Glomerular endothelial cell (primary cell): Measurements from ENCODE around the gene DNAAF1. TPM values are rescaled to one million over a fixed set of nuclear protein-coding genes. Genes with fewer than 3 reads are reported as not detected.
"Not testable (repeated sequence)": the region's sequence is repeated elsewhere in the genome, so short reads cannot be mapped to it uniquely, and the experiment has no call there.

ENCODE experiments used
- DNase-seq: peaks from one replicate; pipeline ENCODE4 v3.0.0-alpha.2; 2011; ENCODE audit warnings: low read depth, low spot score; ENCODE audit errors: extremely low read depth
- total RNA-seq: library from RNA; depleted of rRNA; stranded (reverse); fragments of >200 nt; gene quantifications from 2 replicates; pipeline ENCODE4 v1.2.3, GENCODE V29; 2015

DNAAF1 gene
- total RNA-seq, 1 donor from 2014 or later = not detected

DNA sequence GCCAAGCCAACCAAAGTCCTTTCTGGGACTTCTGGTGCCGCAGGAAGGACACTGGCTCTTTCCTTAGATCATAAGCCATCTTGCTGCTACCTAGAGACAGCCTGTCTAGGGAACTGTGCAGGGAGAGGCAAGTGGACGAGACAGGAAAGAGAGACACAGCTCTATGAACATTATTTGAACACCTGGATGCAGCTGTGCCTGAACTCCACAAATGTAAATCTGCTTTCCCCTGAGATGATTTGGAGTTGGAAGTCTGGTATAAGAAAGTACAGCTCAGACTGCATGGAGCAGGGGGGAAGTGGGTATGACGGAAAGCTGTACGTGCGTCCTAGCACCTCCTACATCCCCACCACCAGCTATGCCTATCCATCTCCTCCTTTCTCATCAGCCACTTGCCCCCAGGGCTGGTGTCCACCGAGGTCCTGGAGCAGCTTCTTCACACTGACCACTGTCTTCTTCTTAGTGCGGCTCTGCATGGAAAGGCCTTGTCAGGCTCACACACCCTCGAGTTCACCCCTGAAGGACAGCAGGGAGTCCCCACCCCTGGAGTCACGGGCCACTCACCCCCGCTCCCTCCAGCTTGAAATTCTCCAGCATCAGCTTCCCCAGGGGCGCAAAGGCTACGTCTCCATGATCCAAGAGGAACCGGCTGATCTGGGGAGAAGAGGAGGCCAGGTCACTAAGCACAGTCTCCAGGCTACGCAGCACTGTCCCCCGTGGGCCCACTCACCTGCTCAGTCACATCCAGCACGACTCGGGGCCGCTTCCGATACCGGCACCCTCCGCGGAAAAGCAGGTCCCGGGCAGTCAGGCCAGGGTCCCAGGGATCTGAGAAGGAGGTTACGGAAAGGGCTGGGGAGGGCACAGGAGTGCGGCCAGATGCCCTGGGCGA lies 37.8 kb downstream of the DNAAF1 start:
- DNase-seq = no peak

DNA sequence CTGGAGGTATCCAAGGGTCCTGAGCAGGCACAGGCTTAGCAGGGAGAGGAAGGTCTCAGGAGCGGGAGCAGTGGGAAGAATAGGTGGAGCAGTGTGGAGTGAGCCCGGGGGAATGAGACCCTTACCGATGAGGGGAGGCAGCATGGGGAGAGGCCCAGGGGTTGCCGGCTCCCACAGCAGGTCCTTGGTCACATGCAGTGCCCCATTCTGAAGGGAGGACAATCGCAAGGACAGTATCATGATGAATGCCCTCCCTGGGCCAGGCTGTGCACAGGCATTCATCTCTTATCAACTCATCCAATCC lies 38.4 kb downstream of the DNAAF1 start:
- DNase-seq = no peak

DNA sequence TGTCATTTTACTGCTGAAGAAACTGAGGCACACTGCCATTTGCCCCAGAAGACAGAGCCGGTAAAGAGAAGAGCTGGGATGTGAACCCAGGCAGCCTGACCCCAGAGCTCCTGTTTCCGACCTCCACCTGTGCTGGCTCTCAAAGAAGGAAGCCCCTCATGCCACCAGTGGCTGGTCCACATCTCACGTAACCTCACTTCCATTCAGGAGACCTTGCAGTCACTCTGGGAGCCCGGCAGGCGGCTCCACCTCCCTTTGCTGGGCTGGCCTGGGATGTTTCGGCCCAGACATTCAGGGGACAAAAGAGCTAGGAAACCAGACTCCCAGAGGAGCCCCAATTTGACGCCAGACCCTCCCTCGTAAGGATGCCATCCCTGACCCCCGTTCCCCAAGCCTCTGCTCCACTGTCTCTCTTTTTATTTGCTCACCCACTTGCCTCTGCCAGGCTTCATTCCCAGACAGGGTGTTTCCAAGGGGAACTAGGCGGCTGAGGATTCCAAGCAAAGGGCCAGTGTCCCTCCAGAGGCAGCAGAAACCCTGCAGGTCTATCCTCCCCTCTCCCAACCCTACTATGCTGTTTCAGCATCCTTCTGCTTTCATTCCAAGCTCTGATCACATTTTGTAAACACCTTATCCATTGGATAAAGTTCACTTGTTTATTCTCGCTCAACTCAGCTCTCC lies 38.9 kb downstream of the DNAAF1 start:
- DNase-seq = no peak

DNA sequence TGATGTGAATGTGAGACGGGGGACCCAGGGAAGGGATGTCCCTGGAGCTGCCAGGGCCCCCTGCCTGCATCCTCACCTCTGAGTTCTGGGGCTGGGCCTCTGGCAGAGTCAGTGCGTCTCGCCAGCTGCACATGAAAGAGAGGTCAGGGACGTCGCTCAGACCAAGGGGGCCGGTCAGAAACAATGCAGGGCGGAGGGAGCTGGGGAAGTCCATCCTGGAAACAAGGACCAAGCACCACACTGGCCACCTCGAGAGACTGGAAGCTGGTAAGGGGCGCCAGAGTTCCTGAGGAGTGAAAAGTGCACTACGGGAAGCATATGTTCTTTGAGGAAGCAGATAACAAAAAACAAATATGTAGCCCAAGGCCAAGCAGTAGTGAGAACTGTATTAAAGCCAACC lies 39.7 kb downstream of the DNAAF1 start:
- peak; percentile 75 for DNase-seq

DNA sequence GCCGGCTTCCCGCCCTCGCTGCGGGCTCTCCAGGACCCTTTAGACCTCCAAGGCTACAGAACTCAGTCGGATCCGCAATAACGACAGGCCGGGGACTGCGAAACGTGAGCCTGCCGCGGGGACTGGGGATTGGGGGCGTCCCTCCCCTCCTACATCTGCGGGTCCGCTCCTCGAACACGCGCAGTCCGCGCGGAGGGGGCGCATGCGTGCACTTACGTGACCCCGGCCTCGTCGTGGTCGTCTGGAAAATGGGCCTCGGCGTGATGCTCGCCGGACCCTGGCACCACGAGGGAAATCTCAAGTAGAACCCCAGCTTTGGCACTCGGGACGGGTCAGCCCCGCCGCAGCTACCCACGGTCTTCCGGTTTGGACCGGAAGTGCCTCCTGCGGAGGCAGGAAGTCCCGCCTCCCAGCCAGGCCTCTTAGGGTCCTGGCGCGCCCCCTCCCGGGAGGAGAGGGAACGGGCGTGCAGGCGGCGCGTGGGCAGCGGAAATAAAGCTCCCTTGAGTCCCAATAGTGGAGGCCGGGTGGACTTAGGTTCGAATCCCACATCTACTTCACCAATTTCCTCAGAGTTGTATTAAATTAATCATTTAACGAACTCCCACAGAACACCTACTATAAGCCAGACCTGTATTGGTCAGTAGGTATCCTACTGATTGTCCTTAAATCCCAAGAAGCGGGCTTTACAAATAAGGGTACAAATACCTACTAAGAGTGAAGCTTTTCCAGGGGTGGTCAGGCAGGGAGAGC lies 41.8 kb downstream of the DNAAF1 start, which contains the start of gene TAF1C:
TAF1C (minus strand) TSS at position 373 of the 753 bp plus-strand sequence. CDS start 2,069 bp downstream, outside the sequence.
- DNase-seq = no peak

DNA sequence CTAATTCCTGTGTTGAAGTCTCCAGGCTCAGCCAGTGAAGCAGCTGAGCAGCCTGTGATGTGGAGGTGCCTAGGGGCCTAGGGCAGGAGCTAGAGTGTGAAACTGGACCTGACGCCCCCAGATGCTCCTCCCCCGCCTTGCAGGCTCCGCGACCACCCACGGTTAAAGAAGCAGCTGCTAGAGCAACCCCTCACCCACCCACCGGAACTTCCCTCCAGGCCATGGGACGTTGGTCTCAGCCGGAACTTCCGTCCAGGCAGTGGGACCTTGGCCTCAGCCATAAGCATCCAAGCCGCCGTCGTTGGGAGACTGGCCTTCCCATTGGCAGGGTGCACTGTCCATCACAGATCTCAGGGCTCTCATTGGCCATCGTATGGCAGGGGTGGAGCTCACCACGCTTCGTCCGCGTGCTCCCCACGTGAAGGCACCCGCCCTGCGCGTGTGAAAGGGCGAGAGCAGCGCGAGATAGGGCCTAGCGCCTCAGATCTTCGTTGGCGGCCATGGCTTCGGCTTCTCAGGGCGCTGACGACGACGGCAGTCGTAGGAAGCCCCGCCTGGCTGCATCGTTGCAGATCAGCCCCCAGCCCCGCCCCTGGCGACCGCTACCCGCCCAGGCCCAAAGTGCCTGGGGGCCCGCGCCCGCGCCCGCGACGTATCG lies 45.8 kb downstream of the DNAAF1 start, which contains the start of gene ADAD2:
ADAD2 (plus strand) TSS at position 427 of the 658 bp plus-strand sequence; CDS start at position 501, 74 bp downstream.
- no peak for DNase-seq

DNA sequence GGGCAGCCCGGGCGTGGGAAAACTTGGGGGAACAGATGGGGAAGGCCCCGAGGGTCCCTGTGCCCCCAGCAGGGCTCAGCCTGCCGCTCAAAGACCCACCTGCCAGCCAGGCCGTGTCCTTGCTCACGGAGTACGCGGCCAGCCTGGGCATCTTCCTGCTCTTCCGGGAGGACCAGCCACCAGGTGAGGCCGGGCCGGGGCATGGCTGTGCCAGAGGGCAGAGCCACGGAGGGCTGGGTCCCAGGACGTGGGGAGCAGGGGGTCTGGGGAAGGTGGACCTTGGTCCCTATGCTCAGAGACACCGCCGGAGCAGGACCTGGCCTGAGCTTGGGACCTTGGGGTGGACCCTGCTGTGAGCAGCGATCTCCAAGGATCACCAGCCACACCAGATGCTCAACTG lies 46.4 kb downstream of the DNAAF1 start:
- DNase-seq = no peak

DNA sequence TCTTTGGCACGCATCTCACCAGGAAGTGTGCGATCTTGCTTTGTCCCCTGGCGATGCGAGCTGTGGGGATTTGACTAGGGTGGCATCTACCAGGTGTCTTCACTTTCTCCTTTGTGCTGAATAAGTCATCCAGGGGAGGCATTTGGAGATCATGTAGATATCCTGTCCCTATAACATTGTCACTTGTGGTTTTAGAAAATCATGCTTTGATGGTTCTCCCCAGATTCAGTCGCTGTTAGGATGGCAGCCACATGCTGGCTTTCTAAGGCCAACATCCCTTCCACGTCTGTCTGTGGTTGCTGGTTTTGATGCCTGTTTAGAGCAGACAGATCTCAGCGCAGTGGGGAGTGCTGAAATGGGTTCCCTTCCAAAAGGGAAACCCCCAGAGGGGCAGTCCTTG lies 48.4 kb downstream of the DNAAF1 start:
- no peak for DNase-seq

DNA sequence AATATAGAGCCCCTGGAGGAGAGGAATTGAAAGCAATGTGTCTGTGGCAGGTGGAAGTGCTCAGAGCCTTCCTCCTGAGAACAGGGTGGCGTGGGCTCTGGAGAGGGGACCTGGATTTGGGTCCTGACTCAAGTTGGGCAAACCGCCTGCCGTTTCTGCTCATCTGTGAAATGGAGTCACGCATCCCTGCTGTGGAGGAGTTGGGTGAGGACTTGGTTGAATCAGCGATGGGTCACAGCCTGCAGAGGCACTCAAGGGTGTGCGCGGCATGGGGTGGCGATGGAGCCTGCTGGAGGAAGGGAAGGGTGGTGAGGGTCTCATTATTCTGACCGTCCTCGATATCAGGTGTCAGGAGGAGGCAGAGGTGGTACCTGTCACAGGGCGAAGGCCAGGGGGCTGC lies 48.9 kb downstream of the DNAAF1 start:
- DNase-seq = no peak

DNA sequence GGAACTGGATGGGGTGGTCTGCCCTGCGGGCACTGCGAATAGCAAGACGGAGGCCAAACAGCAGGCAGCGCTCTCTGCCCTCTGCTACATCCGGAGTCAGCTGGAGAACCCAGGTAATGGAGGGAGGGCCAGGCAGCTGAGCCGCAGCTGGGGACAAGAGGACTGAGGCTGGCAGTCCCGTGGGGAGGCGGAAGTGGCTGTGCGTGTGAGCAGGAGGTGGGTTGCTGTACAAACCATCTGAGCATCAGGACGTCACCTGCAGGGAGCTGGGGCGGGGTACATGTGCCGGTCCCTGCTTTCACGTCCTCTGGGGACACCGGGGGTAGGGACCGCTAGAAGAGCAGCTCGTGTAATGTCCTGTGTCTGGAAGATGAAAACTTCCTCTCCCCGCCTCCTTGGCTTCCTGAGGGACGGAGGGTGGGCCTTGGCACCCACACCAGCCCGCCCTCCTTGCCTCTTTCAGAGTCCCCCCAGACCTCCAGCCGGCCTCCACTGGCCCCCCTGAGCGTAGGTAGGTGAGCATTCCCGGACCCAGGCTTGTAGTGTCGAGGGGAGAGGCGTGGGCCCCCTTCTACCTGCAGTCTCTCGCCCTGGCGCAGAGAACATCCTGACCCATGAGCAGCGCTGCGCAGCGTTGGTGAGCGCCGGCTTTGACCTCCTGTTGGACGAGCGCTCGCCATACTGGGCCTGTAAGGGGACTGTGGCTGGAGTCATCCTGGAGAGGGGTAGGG lies 49.5 kb downstream of the DNAAF1 start:
- DNase-seq = no peak

DNA sequence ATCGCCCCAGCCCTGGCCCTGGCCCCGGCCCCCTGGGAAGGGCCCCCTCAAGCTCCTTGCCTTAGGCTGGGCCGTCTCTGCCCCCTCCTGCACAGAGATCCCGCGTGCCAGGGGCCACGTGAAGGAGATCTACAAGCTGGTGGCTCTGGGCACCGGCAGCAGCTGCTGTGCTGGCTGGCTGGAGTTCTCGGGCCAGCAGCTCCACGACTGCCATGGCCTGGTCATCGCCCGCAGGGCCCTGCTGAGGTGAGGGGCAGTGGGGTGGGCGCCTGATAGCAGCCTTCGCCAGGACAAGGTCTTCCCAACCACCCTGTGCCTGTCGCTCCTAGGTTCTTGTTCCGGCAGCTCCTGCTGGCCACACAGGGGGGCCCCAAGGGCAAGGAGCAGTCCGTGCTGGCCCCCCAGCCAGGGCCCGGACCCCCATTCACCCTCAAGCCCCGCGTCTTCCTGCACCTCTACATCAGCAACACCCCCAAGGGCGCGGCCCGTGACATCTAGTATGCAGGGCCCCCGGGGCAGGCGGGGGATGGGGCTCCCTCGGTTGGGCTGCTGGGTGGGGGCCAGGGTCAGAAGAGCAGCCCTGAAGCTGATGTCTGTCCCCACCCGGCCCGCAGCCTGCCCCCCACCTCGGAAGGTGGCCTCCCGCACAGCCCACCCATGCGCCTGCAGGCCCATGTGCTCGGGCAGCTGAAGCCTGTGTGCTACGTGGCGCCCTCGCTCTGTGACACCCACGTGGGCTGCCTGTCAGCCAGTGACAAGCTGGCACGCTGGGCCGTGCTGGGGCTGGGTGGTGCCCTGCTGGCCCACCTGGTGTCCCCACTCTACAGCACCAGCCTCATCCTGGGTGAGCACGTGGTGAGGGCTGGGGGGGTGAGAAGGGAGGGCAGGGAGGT lies 50.3 kb downstream of the DNAAF1 start:
- DNase-seq = no peak

DNA sequence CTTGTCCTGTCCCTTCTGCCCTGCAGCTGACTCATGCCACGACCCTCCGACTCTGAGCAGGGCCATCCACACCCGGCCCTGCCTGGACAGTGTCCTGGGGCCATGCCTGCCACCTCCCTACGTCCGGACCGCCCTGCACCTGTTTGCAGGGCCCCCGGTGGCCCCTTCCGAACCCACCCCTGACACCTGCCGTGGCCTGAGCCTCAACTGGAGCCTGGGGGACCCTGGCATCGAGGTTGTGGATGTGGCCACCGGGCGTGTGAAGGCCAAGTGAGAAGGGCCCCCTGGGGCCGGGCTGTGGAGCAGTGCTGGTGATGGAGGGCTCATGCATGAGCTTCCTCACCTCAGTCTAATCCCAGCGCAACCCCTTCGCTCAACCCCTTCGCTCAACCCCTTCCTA lies 51.0 kb downstream of the DNAAF1 start:
- no peak for DNase-seq

DNA sequence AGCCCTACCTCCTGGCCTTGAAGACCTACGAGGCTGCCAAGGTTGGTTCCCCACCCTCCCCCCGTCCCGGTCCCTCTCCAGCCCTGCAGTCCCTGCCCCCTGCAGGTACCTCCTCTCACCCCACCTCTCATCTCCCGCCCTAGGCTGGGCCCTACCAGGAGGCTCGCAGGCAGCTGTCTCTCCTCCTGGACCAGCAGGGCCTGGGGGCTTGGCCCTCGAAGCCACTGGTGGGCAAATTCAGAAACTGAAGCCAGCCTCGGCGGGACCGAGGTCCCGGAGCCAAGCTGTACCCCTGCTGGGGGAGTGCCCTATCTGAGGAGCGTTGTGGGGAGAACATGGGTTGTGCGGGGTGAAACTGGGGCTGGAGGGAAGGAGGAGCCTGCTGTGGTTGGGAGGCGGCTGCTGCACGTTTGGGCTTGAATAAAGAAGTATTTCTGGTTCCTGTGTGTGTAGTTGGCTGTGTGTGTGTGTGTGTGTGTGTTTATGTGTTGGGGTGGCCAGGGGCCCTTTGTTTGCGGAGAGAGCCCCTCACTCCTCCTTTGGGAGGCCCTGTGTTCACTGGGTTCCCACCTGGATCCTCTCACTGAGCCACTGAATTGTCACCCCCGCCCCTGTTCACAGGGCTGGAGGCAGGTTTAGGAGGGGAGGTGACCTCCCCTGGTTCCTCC lies 51.8 kb downstream of the DNAAF1 start:
- DNase-seq = no peak

DNA sequence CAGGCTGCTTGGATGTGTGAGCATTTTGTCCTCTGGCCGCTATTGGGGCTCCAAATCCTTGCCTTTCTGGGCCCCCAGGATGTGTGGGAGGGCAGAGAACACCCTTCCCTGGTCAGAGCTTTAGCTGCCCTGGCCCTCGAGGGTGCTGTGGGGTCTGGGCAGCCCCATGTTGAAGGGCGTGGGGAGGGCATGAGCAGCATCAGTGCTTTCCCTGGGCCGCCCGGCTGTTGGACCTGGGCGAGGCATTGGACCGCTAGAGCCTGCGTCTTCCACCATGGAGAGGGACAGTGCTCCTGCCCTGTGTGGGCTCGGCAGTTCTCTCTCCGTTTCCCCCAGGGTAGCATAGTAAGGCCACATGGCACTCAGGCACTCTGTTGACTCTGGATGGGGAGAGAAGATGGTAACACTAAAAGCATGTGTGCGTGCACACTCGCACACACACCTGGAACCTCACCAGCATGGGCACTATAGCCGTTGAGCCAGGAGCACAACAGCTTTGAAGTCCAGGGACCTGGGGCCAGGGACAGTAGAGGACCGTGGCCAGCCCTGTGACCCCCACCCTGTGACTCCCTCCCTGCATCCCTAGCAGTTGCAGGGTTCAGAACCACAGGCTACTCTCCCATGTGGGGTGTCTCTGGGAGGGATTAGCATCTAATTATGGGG lies 52.5 kb downstream of the DNAAF1 start:
- DNase-seq = no peak

DNA sequence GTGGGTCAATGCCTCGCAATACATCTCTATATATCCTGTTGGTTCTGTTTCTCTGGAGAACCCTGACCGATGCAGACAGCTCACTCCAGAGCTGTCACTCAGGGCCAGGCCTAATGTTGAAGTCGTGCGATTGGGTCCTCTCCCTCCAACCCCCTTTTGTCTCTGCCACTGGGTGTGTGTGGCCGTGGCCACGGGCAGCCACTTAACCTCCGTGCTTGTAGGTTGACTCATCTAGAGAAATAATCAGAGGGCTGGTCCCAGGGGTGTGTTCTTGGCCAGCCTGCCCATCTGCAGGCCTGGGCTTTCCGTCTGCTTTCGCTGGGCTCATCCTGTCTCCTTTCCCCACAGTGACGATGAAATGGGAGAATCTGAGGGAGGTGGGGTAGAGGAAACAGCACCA lies 53.3 kb downstream of the DNAAF1 start:
- DNase-seq = no peak

DNA sequence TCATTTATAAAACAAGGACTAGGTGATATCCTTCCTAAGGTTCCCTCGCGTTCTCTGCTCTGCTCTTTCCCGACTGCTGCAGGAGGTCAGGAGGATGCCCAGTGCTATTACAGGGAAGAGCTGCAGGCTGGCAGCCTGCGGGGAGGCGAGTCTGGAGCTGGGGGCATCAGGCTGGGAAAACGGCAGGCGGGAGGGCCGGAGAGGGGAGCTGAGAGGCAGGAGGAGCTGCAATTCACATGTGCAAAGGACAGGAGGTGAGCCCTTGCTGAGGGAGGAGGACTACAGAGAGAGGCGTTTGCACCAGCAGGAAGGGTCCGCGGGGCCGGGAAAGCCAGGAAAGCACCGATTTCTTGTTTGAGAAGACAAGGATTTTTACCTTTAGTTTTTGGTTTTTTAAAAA lies 54.0 kb downstream of the DNAAF1 start:
- no peak for DNase-seq

DNA sequence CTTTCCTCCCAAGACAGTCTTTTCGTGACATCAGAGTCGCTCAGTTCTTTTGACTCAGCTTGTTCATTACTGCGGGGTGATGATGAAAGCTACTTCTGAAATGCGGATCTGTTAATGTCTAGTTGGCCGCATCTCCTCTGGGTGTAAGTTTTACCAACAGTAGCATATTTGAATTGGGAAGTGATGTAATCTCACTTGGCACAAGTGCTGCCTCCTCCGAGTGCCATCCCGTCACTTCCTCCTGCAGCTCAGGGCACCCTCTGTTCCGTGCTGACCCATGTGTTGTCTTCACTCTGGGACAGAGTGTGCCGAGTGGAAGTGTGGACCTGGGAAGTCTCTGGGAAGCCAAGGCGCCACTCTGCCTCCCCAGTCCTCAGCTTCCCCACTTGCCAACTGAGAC lies 54.8 kb downstream of the DNAAF1 start:
- no peak for DNase-seq

DNA sequence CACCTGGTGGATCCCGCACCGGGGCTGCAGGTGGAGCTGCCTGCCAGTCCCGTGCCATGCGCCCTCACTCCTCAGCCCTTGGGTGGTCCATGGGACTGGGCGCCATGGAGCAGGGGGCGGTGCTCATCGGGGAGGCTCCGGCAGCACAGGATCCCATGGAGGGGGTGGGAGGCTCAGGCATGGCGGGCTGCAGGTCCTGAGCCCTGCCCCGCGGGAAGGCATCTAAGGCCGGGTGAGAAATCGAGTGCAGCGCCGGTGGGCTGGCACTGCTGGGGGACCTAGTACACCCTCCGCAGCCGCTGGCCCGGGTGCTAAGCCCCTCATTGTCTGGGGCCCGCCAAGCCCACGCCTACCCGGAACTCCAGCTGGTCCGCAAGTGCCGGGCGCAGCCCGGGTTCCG lies 59.4 kb downstream of the DNAAF1 start:
- not testable (repeated sequence) for DNase-seq
